Heart right ventricle (tissue), 16 donors: ENCODE data around the gene UCN2. TPM values are rescaled to one million over a fixed set of nuclear protein-coding genes. Genes with fewer than 3 reads are reported as not detected.

Source experiments
- ATAC-seq, 8 donors: fragments of 200-7000 bp; cut with Tn5 transposase; one replicate each; pipeline ENCODE4 v1.9.1; 2020; ENCODE audit warnings: mild to moderate bottlenecking in 8 of 8, moderate library complexity in 8 of 8, moderate number of reproducible peaks in 1 of 8
- DNase-seq, 2 donors: peaks; one replicate each; pipeline ENCODE4 v3.0.0-alpha.2; 2020
- H3K27ac ChIP-seq, 10 donors: fragments of 200-600 bp; sonication (generic) in 2 of 10; one replicate each; pipeline versions ENCODE4 v1.5.0 to v1.8.0; 2020 to 2022; ENCODE audit warnings: mild to moderate bottlenecking in 3 of 10
- H3K27me3 ChIP-seq, 7 donors: fragments of 200-600 bp; one replicate each; pipeline ENCODE4 v1.8.0; 2021 to 2022; ENCODE audit warnings: mild to moderate bottlenecking in 2 of 7
- H3K36me3 ChIP-seq, 9 donors: fragments of 200-600 bp; sonication (generic) in 1 of 9; one replicate each; pipeline versions ENCODE4 v1.5.0 to v1.8.0; 2020 to 2022; ENCODE audit warnings: mild to moderate bottlenecking in 2 of 9
- H3K4me1 ChIP-seq, 9 donors: fragments of 200-600 bp; sonication (generic) in 1 of 9; one replicate each; pipeline versions ENCODE4 v1.5.0 to v1.8.0; 2020 to 2022; ENCODE audit warnings: mild to moderate bottlenecking in 4 of 9
- H3K4me3 ChIP-seq, 10 donors: fragments of 200-600 bp; sonication (generic) in 2 of 10; one replicate each; pipeline versions ENCODE4 v1.5.0 to v1.8.0; 2020 to 2022; ENCODE audit warnings: mild to moderate bottlenecking in 7 of 10, moderate library complexity in 2 of 10
- H3K9me3 ChIP-seq, 11 donors: fragments of 200-600 bp in 10 of 11; sonication (generic) in 2 of 11; one replicate each; pipeline versions ENCODE4 v1.5.0 to v1.8.0; 2013 to 2022; ENCODE audit warnings: mild to moderate bottlenecking in 2 of 11, control low read depth in 1 of 11, moderate library complexity in 1 of 11
- WGBS, 2 donors: extraction: QIAGEN DNeasy Blood & Tissue Kit; methylation state at CpG; one replicate each; pipeline ENCODE4 v1.1.7; 2013; ENCODE audit warnings: inconsistent platforms in 1 of 2; 5-methylcytosine and 5-hydroxymethylcytosine counted together
- intact Hi-C, 10 donors: fragments of 100-400 bp; cut with DNase I; formaldehyde crosslinking; loops; one replicate each; pipeline versions ENCODE4 v1.11.1 to v1.14.2; 2022
- polyA plus RNA-seq, 2 donors: library from polyadenylated mRNA; stranded (reverse); fragments of 200-250 nt; gene quantifications; one replicate each; pipeline ENCODE4 v1.2.3, GENCODE V29; 2013
- total RNA-seq, 10 donors: library from RNA; stranded (reverse); fragmentation: NEBNext Ultra II Directional in 3 of 10; extraction: Animal tissue kit (Norgen Biotek cat#: 25700) in 3 of 10; gene quantifications; one replicate each; pipeline versions ENCODE4 v1.2.1 to v1.2.4, GENCODE V29; 2021 to 2023
- TF ChIP-seq, protein P1 (sequence below), 9 donors: fragments of 200-600 bp; sonication (generic) in 2 of 9; IDR thresholded peaks; one replicate each; pipeline versions ENCODE4 v1.5.0 to v1.8.0; 2021 to 2022; ENCODE audit warnings: antibody characterized with exemption in 9 of 9, mild to moderate bottlenecking in 5 of 9, moderate library complexity in 1 of 9
- donor health status: Arrhythmogenic right ventricular cardiomyopathy.
- donor health status: ischemic (EF 13 %, LVEDD 7.1; RV severe dilation, severe dysfunction).
- donor health status: healthy with polysubstance abuse.
- donor health status: DM: no; HTN: yes; CAD: no.
- donor health status: DM: no; HTN: no; CAD: no.
- donor health status: ischemic (EF 25% LVEDD 6.9; RV normal size, moderate dysfunction).
- donor health status: ischemic (EF 25% LVEDD 5.7; RV mildly dilated, moderate dysfunction).
- donor health status: healthy.
- donor health status: DM: yes; HTN: yes; CAD: no.
- donor health status: Ischemic cardiomyopathy.
- donor health status: ischemic (EF 35%, LVEDD 5.7; RV mildly dilated, moderate dysfunction).
- donor health status: nonischemic (EF 11% LVEDD 7.7; RV severe dilation, severe dysfunction).
- donor health status: DM: yes; HTN: yes; CAD: no.
- donor health status: PGD.
- donor health status: ischemic (EF 29% LVEDD 5.4; RV normal size, mild dysfunction).
- donor health status: nonischemic (EF 23%, LVEDD 6.1; RV moderate dilation, normal function).

UCN2 gene
- total and polyA plus RNA-seq, 12 donors: 0.06 to 0.77 (median 0.21) TPM; not detected in 6

DNA sequence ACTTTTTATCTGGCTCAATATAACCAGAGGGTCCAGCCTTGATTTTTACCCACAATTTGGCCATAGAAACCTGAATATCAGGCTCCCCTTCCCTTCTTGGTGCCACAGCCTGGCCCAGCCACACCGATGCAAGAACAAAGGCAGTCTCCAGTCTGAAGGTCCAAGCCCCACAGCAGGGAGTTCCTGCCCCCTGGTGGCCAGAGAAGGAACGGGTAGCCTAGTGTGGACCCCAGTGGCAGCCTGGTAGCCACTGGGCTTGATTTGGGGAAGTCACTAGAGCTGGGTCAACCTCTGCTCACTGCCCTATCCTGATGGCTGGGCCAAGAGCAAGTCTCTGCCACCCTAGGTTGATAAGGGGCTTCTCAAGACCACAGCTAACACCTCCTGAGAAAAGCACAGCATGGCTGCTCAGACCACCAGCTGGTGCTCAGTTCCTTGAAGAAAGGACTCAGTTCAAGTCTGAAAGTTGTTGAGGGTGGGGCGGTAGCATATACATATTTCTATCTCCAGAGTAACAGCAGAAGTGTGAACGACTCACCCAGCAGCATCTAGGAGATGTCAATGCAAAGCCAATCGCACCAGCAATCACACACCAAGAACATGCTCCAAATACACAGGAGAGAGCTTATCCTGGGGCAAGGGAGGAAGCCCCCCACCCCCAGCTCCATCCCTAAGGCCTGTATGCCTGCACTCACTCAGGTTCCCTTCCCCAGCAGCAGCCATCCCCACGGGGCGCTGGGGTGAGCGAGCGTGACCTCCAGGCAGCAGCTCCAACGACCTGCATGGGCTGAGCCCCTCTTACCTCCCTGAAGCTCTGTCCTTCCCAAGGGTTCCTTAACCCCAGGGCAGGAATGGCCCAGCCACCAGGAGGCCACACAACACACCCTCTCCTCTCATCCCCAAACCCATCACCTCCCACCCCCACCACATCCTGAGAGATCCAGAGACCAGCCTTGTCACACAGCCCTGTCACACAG is 14.6 kb downstream of the UCN2 start:
- Histone ChIP-seq H3K4me3 (no peak overlapping the region), H3K36me3 (peaks cover 0 to 23% (median 0%) of the 10 kb centered on the region in 9 donors), H3K27me3 (no peaks in the 10 kb centered on the region), H3K4me1 (peaks cover 0 to 38% (median 5%) of the 10 kb centered on the region in 9 donors), H3K9me3 (no peaks in the 10 kb centered on the region), H3K27ac (no peak overlapping the region)
- DNase-seq: peak; percentile 86 to 87
- TF ChIP-seq, protein P1, sequence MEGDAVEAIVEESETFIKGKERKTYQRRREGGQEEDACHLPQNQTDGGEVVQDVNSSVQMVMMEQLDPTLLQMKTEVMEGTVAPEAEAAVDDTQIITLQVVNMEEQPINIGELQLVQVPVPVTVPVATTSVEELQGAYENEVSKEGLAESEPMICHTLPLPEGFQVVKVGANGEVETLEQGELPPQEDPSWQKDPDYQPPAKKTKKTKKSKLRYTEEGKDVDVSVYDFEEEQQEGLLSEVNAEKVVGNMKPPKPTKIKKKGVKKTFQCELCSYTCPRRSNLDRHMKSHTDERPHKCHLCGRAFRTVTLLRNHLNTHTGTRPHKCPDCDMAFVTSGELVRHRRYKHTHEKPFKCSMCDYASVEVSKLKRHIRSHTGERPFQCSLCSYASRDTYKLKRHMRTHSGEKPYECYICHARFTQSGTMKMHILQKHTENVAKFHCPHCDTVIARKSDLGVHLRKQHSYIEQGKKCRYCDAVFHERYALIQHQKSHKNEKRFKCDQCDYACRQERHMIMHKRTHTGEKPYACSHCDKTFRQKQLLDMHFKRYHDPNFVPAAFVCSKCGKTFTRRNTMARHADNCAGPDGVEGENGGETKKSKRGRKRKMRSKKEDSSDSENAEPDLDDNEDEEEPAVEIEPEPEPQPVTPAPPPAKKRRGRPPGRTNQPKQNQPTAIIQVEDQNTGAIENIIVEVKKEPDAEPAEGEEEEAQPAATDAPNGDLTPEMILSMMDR (IDR thresholded peaks at IDR 0.05): peak; percentile 92 to 98 (median 95)
- ATAC-seq: peak; percentile 83 to 97 (median 94)
- intact Hi-C loops: loop anchor here (1.0 to 10.0 kb wide), 8 partner anchors 47 to 274 kb away; partner anchors contain the start of gene SHISA5 (in 1 of the 10)
- WGBS, 2 donors: 65 to 66% methylated on average over 10 of the region's 10 CpGs

DNA sequence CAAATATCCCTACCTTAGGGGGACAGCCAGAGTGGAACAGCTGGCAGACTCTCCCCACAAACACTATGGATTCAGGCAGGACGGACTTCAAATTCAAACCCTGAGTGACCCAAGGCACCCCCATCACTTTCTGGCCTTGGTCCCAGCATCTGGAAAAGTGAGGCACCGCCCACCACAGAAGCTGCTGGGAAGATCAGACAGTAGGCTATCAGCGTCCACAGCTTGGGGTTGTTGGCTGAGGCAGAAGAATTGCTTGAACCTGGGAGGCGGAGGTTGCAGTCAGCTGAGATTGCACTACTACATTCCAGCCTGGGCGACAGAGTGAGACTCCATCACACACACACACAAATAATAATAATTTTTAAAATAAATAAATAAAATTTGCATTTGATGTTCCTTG is 15.5 kb downstream of the UCN2 start:
- Histone ChIP-seq H3K27ac (no peak overlapping the region), H3K36me3 (peaks cover 0 to 23% (median 0%) of the 10 kb centered on the region in 9 donors), H3K4me3 (no peak overlapping the region), H3K4me1 (peaks cover 0 to 39% (median 10%) of the 10 kb centered on the region in 9 donors), H3K27me3 (no peaks in the 10 kb centered on the region), H3K9me3 (no peaks in the 10 kb centered on the region)
- 75% methylated on average over 5 of the region's 5 CpGs for WGBS, 2 donors
- intact Hi-C loops: loop anchor here (1.0 to 10.0 kb wide), 8 partner anchors 46 to 273 kb away; partner anchors contain the start of gene SHISA5 (in 1 of the 10)
- TF ChIP-seq, protein P1 (IDR thresholded peaks at IDR 0.05): no peak
- DNase-seq: no peak
- no peak for ATAC-seq

DNA sequence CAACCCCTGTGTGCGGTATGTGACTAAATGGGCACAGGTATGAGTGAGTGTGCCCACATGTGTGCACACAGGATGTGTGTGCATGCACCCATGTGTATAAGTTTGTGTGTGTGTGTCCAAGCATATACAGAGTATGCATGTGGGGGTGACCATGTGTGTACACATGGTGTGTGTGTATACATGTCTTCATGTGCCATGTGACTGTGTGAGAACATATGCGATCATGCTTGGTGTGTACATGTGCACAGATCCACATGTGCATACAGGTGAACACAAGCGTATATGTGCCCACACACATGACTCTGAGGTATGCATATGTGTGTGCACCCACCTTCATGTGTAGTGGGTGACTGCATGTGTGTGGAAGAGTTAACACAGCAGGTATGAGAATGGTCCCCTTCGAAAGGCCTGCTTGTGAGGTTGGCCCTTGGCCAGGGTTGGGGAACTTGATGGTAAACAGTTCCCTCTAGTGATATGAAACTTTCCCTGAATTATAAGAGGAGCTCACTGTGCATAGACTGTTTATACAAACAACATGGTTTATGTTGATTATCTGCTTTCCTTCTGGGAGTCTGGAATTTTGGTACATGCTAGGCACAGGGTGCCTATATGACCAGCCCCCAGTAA is 17.3 kb downstream of the UCN2 start:
- intact Hi-C loops: loop anchor here in 6 of 10 donors (5.0 to 10.0 kb wide), 4 partner anchors 44 to 272 kb away; partner anchors contain the start of gene SHISA5 (in 1 of the 6)
- Histone ChIP-seq H3K36me3 (peaks cover 0 to 26% (median 0%) of the 10 kb centered on the region in 9 donors), H3K9me3 (no peaks in the 10 kb centered on the region), H3K27ac (no peak overlapping the region), H3K27me3 (no peaks in the 10 kb centered on the region), H3K4me3 (no peak overlapping the region), H3K4me1 (peaks cover 0 to 37% (median 10%) of the 10 kb centered on the region in 9 donors)
- 73 to 77% methylated on average over 4 of the region's 4 CpGs for WGBS, 2 donors
- no peak for ATAC-seq
- no peak for DNase-seq
- TF ChIP-seq, protein P1 (IDR thresholded peaks at IDR 0.05): no peak

DNA sequence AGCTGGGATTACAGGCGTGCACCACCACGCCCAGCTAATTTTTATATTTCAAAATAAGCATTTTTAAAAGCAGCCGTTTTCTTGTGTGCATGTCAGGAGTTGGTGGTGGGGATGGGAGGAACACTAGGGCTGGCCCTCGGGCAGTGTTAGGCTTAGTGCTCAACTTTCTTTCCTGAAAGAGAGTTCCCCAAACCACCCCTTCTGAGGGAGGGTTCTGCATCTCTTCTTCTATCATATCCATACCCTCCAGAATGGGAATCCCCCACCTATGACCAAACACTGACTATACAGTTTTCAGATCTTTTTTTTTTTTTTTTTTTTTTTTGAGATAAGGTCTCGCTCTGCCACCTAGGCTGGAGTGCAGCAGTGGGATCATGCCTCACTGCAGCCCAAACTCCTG is 19.4 kb downstream of the UCN2 start:
- Histone ChIP-seq H3K9me3 (no peaks in the 10 kb centered on the region), H3K4me3 (no peak overlapping the region), H3K36me3 (peaks cover 0 to 37% (median 0%) of the 10 kb centered on the region in 9 donors), H3K4me1 (peaks cover 0 to 26% (median 10%) of the 10 kb centered on the region in 9 donors), H3K27ac (no peak overlapping the region), H3K27me3 (no peaks in the 10 kb centered on the region)
- DNase-seq: no peak
- ATAC-seq: no peak
- intact Hi-C loops: loop anchor here in 5 of 10 donors (5.0 to 10.0 kb wide), 2 partner anchors 87 to 269 kb away; no protein-coding TSS in a partner anchor
- 90 to 93% methylated on average over 5 of the region's 5 CpGs for WGBS, 2 donors
- TF ChIP-seq, protein P1 (IDR thresholded peaks at IDR 0.05): no peak
